Neutrophil (primary cell): ENCODE results near the gene RANBP1.

ENCODE experiments used
- H3K27ac ChIP-seq: fragments of 200-600 bp; sonication (generic); 2 replicates; pipeline ENCODE4 v1.5.1; 2016; ENCODE audit warnings: mild to moderate bottlenecking, moderate library complexity
- H3K27me3 ChIP-seq: fragments of 200-600 bp; sonication (generic); 2 replicates; pipeline ENCODE4 v1.6.0; 2016; ENCODE audit warnings: mild to moderate bottlenecking
- H3K36me3 ChIP-seq: fragments of 200-600 bp; sonication (generic); 2 replicates; pipeline ENCODE4 v1.5.1; 2017
- H3K4me1 ChIP-seq, 2 experiments: fragments of 200-600 bp in 1 of 2; sonication (generic) in 1 of 2; 1 replicate in 1 of 2; 2 replicates in 1 of 2; pipeline versions ENCODE4 v1.5.1 to v1.6.1; 2013 to 2016; ENCODE audit warnings: low read depth in 1 of 2, low read length in 1 of 2, mild to moderate bottlenecking in 1 of 2, moderate library complexity in 1 of 2; ENCODE audit not compliant: control insufficient read depth in 1 of 2, insufficient read depth in 1 of 2
- H3K4me3 ChIP-seq, 2 experiments: fragments of 200-600 bp in 1 of 2; sonication (generic) in 1 of 2; 1 replicate in 1 of 2; 2 replicates in 1 of 2; pipeline ENCODE4 v1.5.1; 2013 to 2016; ENCODE audit warnings: low read depth in 1 of 2, low read length in 1 of 2, mild to moderate bottlenecking in 1 of 2, moderate library complexity in 1 of 2
- H3K9me3 ChIP-seq: fragments of 200-600 bp; sonication (generic); 2 replicates; pipeline ENCODE4 v1.5.1; 2016
- CTCF ChIP-seq: fragments of 200-600 bp; sonication (generic); IDR thresholded peaks from 2 replicates; pipeline ENCODE4 v1.5.1; 2016; ENCODE audit warnings: antibody characterized with exemption

Gene RANBP1

DNA sequence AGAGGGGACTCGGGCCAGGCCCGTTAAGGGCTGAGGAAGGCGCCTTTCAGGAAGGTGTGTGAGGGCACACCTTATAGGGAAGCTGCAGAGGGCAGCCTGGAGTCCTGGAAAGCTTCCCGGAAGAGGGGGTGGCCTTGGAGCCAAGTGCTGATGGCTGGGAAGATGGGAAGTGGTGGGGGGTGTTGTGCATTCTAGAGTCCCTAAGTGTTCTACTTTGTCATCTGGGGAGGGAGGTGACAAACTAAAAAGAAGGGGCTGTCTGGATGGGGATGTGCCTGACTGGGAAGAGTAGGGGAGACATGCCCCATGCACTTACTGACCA is 22.5 kb downstream of the RANBP1 start:
- H3K4me1 ChIP-seq, result no peaks in the 10 kb centered on the region
- H3K27me3 ChIP-seq, result no peaks in the 10 kb centered on the region
- H3K4me3 ChIP-seq, result no peak overlapping the region
- peaks cover 2% of the 10 kb centered on the region for H3K36me3 ChIP-seq
- no peak overlapping the region for H3K27ac ChIP-seq
- no peaks in the 10 kb centered on the region for H3K9me3 ChIP-seq
- no peak for TF ChIP-seq CTCF

DNA sequence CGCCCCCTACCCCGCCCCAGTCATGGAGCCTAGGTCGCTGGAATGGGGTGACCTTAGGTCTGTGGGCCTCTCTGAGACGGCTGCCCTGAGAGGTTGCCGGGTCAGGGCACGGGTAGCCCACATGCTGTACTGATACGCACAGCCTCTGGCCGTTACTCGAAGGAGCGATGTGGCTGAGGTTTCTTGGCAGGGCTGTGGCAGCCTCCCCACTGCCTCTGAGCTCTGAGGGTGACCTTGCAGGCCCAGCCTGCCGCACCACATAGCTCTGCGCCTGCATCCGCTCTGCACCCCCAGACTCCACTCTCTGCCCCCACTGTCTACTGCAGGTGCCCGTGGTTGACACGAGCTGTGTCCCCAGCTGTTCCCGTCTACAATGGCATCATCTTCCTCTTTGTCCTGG is 23.0 kb downstream of the RANBP1 start:
- peaks cover 3% of the 10 kb centered on the region for H3K36me3 ChIP-seq
- no peak overlapping the region for H3K4me3 ChIP-seq
- H3K4me1 ChIP-seq, result no peaks in the 10 kb centered on the region

GRCh38 chr22:20139391-20140106 is 23.6 kb downstream of the RANBP1 start:
- Histone ChIP-seq H3K9me3 (no peaks in the 10 kb centered on the region), H3K36me3 (peaks cover 3% of the 10 kb centered on the region), H3K27ac (no peak overlapping the region), H3K4me1 (no peaks in the 10 kb centered on the region), H3K27me3 (no peaks in the 10 kb centered on the region), H3K4me3 (no peak overlapping the region)
- no peak for TF ChIP-seq CTCF

More for the DNA sequence above, 23.0 kb downstream of the RANBP1 start:
- H3K9me3 ChIP-seq, result no peaks in the 10 kb centered on the region
- no peak for TF ChIP-seq CTCF
- H3K27ac ChIP-seq, result no peak overlapping the region
- H3K27me3 ChIP-seq, result no peaks in the 10 kb centered on the region

DNA sequence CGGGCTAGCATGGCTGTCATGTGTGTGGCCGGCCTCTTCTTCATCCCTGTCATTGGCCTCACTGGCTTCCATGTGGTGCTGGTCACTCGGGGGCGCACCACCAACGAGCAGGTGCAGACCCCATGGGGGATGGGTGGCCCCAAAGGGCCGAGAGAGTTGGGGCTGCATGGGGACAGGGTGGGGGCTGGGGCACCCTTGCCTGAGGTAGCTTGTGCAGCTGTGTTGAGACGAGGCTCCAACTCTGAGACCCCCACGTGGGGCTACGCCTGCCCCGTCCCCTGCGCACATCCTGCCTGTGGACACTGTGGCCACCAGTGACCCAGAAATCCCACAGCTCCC is 24.2 kb downstream of the RANBP1 start:
- no peak for TF ChIP-seq CTCF
- Histone ChIP-seq H3K4me3 (no peak overlapping the region), H3K4me1 (no peaks in the 10 kb centered on the region), H3K27me3 (no peaks in the 10 kb centered on the region), H3K27ac (no peak overlapping the region), H3K9me3 (no peaks in the 10 kb centered on the region), H3K36me3 (peaks cover 3% of the 10 kb centered on the region)

- no peak for TF ChIP-seq CTCF
- H3K27ac ChIP-seq, result no peak overlapping the region
- H3K9me3 ChIP-seq, result no peaks in the 10 kb centered on the region
- H3K4me1 ChIP-seq, result no peaks in the 10 kb centered on the region
- no peak overlapping the region for H3K4me3 ChIP-seq
- H3K27me3 ChIP-seq, result no peaks in the 10 kb centered on the region
- H3K36me3 ChIP-seq, result peaks cover 3% of the 10 kb centered on the region
These were observed 24.6 kb downstream of the RANBP1 start for GRCh38 chr22:20140521-20140964.
